CD14-positive monocyte (primary cell): ENCODE data around the gene STOX2. TPM values are rescaled to one million over a fixed set of nuclear protein-coding genes. Genes with fewer than 3 reads are reported as not detected.

Experiments used
- DNase-seq, 3 donors: peaks; one replicate each; pipeline ENCODE4 v3.0.0-alpha.2; 2011 to 2022
- H2AFZ ChIP-seq: 2 replicates; pipeline ENCODE4 v1.6.0; 2012; ENCODE audit warnings: mild to moderate bottlenecking, low read depth, low read length, inconsistent platforms; ENCODE audit not compliant: insufficient read depth, poor library complexity, severe bottlenecking
- H3K27ac ChIP-seq, 2 donors: 1 replicate in 1 of 2; 2 replicates in 1 of 2; pipeline ENCODE4 v1.5.1; 2012 to 2013; ENCODE audit warnings: low read length in 2 of 2, control low read depth in 1 of 2, inconsistent platforms in 1 of 2, low read depth in 1 of 2, mild to moderate bottlenecking in 1 of 2
- H3K27me3 ChIP-seq, 2 donors: one replicate each; pipeline versions ENCODE4 v1.6.0 to v1.6.1; 2011 to 2013; ENCODE audit warnings: low read length in 2 of 2; ENCODE audit not compliant: control insufficient read depth in 2 of 2, insufficient read depth in 2 of 2
- H3K36me3 ChIP-seq, 2 donors: replicated peaks in 1 of 2; 1 replicate in 1 of 2; 2 replicates in 1 of 2; pipeline versions ENCODE4 v1.5.1 to v1.6.1; 2012 to 2013; ENCODE audit warnings: low read length in 2 of 2, control low read depth in 1 of 2, inconsistent platforms in 1 of 2, mild to moderate bottlenecking in 1 of 2; ENCODE audit not compliant: insufficient read depth in 2 of 2, control insufficient read depth in 1 of 2
- H3K4me1 ChIP-seq, 2 donors: 1 replicate in 1 of 2; 2 replicates in 1 of 2; pipeline versions ENCODE4 v1.5.1 to v1.6.1; 2012 to 2013; ENCODE audit warnings: low read length in 2 of 2, control low read depth in 1 of 2, inconsistent platforms in 1 of 2, mild to moderate bottlenecking in 1 of 2, moderate library complexity in 1 of 2; ENCODE audit not compliant: insufficient read depth in 2 of 2, control insufficient read depth in 1 of 2
- H3K4me2 ChIP-seq: replicated peaks from 2 replicates; pipeline ENCODE3; 2012; ENCODE audit warnings: low read length, moderate library complexity, mild to moderate bottlenecking; ENCODE audit not compliant: poor library complexity, severe bottlenecking; ENCODE audit errors: extremely low read depth
- H3K4me3 ChIP-seq, 3 experiments: fragments of 200-600 bp in 1 of 3; sonication (generic) in 1 of 3; replicated peaks in 1 of 3; 1 replicate in 2 of 3; 2 replicates in 1 of 3; pipeline ENCODE4 v1.5.1; 2011 to 2013; ENCODE audit warnings: low read length in 3 of 3, mild to moderate bottlenecking in 3 of 3, control low read depth in 2 of 3, low read depth in 2 of 3, inconsistent platforms in 1 of 3, moderate library complexity in 1 of 3
- H3K79me2 ChIP-seq: 2 replicates; pipeline ENCODE4 v1.6.0; 2012; ENCODE audit warnings: mild to moderate bottlenecking, control low read depth, inconsistent platforms, low read length, moderate library complexity; ENCODE audit not compliant: insufficient read depth
- H3K9ac ChIP-seq: 2 replicates; pipeline ENCODE4 v1.6.0; 2017; ENCODE audit warnings: low read length, mild to moderate bottlenecking; ENCODE audit not compliant: insufficient read depth, poor library complexity, severe bottlenecking
- H3K9me3 ChIP-seq, 2 donors: replicated peaks in 1 of 2; 1 replicate in 1 of 2; 2 replicates in 1 of 2; pipeline versions ENCODE4 v1.5.1 to v1.6.1; 2012 to 2013; ENCODE audit warnings: low read length in 2 of 2, control low read depth in 1 of 2; ENCODE audit not compliant: control insufficient read depth in 1 of 2, insufficient read depth in 1 of 2
- H4K20me1 ChIP-seq: 2 replicates; pipeline ENCODE4 v1.6.0; 2012; ENCODE audit warnings: mild to moderate bottlenecking, low read length, control low read depth, moderate library complexity; ENCODE audit not compliant: insufficient read depth
- H3K27ac Mint-ChIP-seq, 7 donors: one replicate each; pipeline ENCODE4 v1.8.0; 2020; ENCODE audit warnings: mild to moderate bottlenecking in 7 of 7, mixed read lengths in 7 of 7, moderate library complexity in 6 of 7, inconsistent platforms in 2 of 7
- H3K27me3 Mint-ChIP-seq, 3 donors: one replicate each; pipeline ENCODE4 v1.8.0; 2021 to 2022; ENCODE audit warnings: low read depth in 3 of 3, mild to moderate bottlenecking in 3 of 3, mixed read lengths in 3 of 3, moderate library complexity in 3 of 3, inconsistent platforms in 1 of 3
- H3K36me3 Mint-ChIP-seq, 2 donors: one replicate each; pipeline ENCODE4 v1.8.0; 2020; ENCODE audit warnings: mixed read lengths in 2 of 2, inconsistent platforms in 1 of 2, mild to moderate bottlenecking in 1 of 2
- H3K4me1 Mint-ChIP-seq: one replicate; pipeline ENCODE4 v1.8.0; 2020; ENCODE audit warnings: mild to moderate bottlenecking, mixed read lengths
- H3K4me3 Mint-ChIP-seq, 2 donors: one replicate each; pipeline ENCODE4 v1.8.0; 2020; ENCODE audit warnings: mild to moderate bottlenecking in 2 of 2, mixed read lengths in 2 of 2, moderate library complexity in 1 of 2
- H3K9me3 Mint-ChIP-seq, 7 donors: one replicate each; pipeline ENCODE4 v1.8.0; 2020 to 2022; ENCODE audit warnings: mixed read lengths in 7 of 7, mild to moderate bottlenecking in 6 of 7, moderate library complexity in 6 of 7, inconsistent platforms in 2 of 7
- CTCF ChIP-seq: fragments of 200-600 bp; IDR thresholded peaks from one replicate; pipeline ENCODE4 v1.8.0; 2022; ENCODE audit warnings: antibody characterized with exemption, mild to moderate bottlenecking
- WGBS: methylation state at CpG from one replicate; pipeline ENCODE4 v1.1.5; 2013; ENCODE audit warnings: missing lambda C conversion rate; ENCODE audit not compliant: insufficient coverage; 5-methylcytosine and 5-hydroxymethylcytosine counted together
- intact Hi-C, 2 donors: fragments of 100-400 bp; cut with micrococcal nuclease; formaldehyde crosslinking; loops; one replicate each; pipeline versions ENCODE4 v1.15.0 to v1.15.1; 2023
- polyA plus RNA-seq, 3 donors: library from polyadenylated mRNA; depleted of rRNA in 1 of 3; unstranded in 2 of 3; stranded (reverse) in 1 of 3; fragments of 300-500 nt in 2 of 3; fragments of >200 nt in 1 of 3; fragmentation: Illumina TruSeq in 2 of 3; gene quantifications; 1 replicate in 2 of 3; 2 replicates in 1 of 3; pipeline ENCODE4 v1.2.3, GENCODE V29; 2012 to 2021

Gene STOX2
- polyA plus RNA-seq, 3 donors = 0.01 TPM; not detected in 2

GRCh38 chr4:183934761-183935160 is 29.7 kb downstream of the STOX2 start:
- H4K20me1 ChIP-seq = no peaks in the 10 kb centered on the region
- H3K4me2 ChIP-seq = no peak overlapping the region
- no peaks in the 10 kb centered on the region for H3K79me2 ChIP-seq
- Mint-ChIP-seq H3K4me1 (peaks cover 11% of the 10 kb centered on the region), H3K9me3 (peaks cover 0 to 8% (median 0%) of the 10 kb centered on the region in 7 donors), H3K27ac (no peak overlapping the region), H3K36me3 (no peaks in the 10 kb centered on the region), H3K27me3 (peaks cover 0 to under 1% (median 0%) of the 10 kb centered on the region in 3 donors), H3K4me3 (no peak overlapping the region)
- H2AFZ ChIP-seq = no peak overlapping the region
- intact Hi-C loops = no loop called here
- 97% methylated on average over 4 of the region's 6 CpGs for WGBS
- no peaks in the 10 kb centered on the region for H3K9me3 ChIP-seq
- TF ChIP-seq CTCF = no peak
- H3K4me1 ChIP-seq = peaks cover 0 to 2% of the 10 kb centered on the region in 2 donors
- DNase-seq = no peak
- H3K4me3 ChIP-seq = no peak overlapping the region
- H3K27ac ChIP-seq = no peak overlapping the region
- H3K36me3 ChIP-seq = no peaks in the 10 kb centered on the region
- H3K9ac ChIP-seq = no peak overlapping the region
- no peaks in the 10 kb centered on the region for H3K27me3 ChIP-seq

- DNase-seq = no peak
- no peak for TF ChIP-seq CTCF
- H2AFZ ChIP-seq = no peak overlapping the region
- H3K4me1 Mint-ChIP-seq = peaks cover 11% of the 10 kb centered on the region
- no peaks in the 10 kb centered on the region for H3K27me3 ChIP-seq
- no peak overlapping the region for H3K4me3 Mint-ChIP-seq
- no peaks in the 10 kb centered on the region for H3K79me2 ChIP-seq
- no peaks in the 10 kb centered on the region for H4K20me1 ChIP-seq
- intact Hi-C loops = no loop called here
- no peaks in the 10 kb centered on the region for H3K9me3 ChIP-seq
- no peak overlapping the region for H3K9ac ChIP-seq
- H3K4me2 ChIP-seq = no peak overlapping the region
- H3K9me3 Mint-ChIP-seq = peaks cover 0 to 4% (median 0%) of the 10 kb centered on the region in 7 donors
- peaks cover 0 to 2% of the 10 kb centered on the region in 2 donors for H3K4me1 ChIP-seq
- H3K27ac ChIP-seq = no peak overlapping the region
- H3K36me3 Mint-ChIP-seq = no peaks in the 10 kb centered on the region
- 100% methylated on average over 1 of the region's 2 CpGs for WGBS
- H3K27ac Mint-ChIP-seq = no peak overlapping the region
- no peak overlapping the region for H3K4me3 ChIP-seq
- no peaks in the 10 kb centered on the region for H3K27me3 Mint-ChIP-seq
- no peaks in the 10 kb centered on the region for H3K36me3 ChIP-seq
Measured at GRCh38 chr4:183935355-183936005, 30.4 kb downstream of the STOX2 start.
